Stomach (tissue), 9 donors: Measurements from ENCODE around the gene CYP4F3. TPM values are rescaled to one million over a fixed set of nuclear protein-coding genes. Genes with fewer than 3 reads are reported as not detected.
A peak's percentile ranks its signal among the peaks of the same experiment; 100 is the strongest.
"Not testable (repeated sequence)": the region's sequence is repeated elsewhere in the genome, so short reads cannot be mapped to it uniquely, and the experiment has no call there.

Experiments
- DNase-seq, 2 donors: peaks; one replicate each; pipeline versions ENCODE4 v3.0.0 to v3.0.0-alpha.2; 2013 to 2019
- H3K27ac ChIP-seq, 5 donors: fragments of 200-600 bp in 4 of 5; sonication (generic) in 4 of 5; one replicate each; pipeline ENCODE4 v1.5.1; 2013 to 2019; ENCODE audit warnings: mild to moderate bottlenecking in 1 of 5, moderate library complexity in 1 of 5
- H3K27me3 ChIP-seq, 3 donors: fragments of 200-600 bp; sonication (generic); one replicate each; pipeline ENCODE4 v1.5.1; 2017 to 2019; ENCODE audit warnings: mixed run types in 1 of 3
- H3K36me3 ChIP-seq, 4 donors: fragments of 200-600 bp; sonication (generic); 1 replicate in 3 of 4; 2 replicates in 1 of 4; pipeline ENCODE4 v1.5.1; 2016 to 2019
- H3K4me1 ChIP-seq, 4 donors: fragments of 200-600 bp; sonication (generic); one replicate each; pipeline ENCODE4 v1.5.1; 2016 to 2019
- H3K4me3 ChIP-seq, 4 donors: fragments of 200-600 bp; sonication (generic) in 3 of 4; one replicate each; pipeline ENCODE4 v1.5.1; 2016 to 2019; ENCODE audit warnings: mild to moderate bottlenecking in 1 of 4
- H3K9me3 ChIP-seq, 4 donors: fragments of 200-600 bp; sonication (generic); one replicate each; pipeline ENCODE4 v1.5.1; 2016 to 2019
- EP300 ChIP-seq: sonication (generic); formaldehyde crosslinking; IDR thresholded peaks from one replicate; pipeline ENCODE4 v1.6.1; 2017; ENCODE audit warnings: antibody characterized with exemption
- POLR2A ChIP-seq, 4 donors: fragments of 450-650 bp; IDR thresholded peaks; one replicate each; pipeline ENCODE4 v1.6.1; 2016; ENCODE audit warnings: antibody characterized with exemption in 4 of 4, control low read depth in 2 of 4, mild to moderate bottlenecking in 1 of 4, moderate library complexity in 1 of 4
- POLR2AphosphoS5 ChIP-seq, 3 donors: sonication (generic); formaldehyde crosslinking; IDR thresholded peaks; one replicate each; pipeline ENCODE4 v1.6.1; 2016; ENCODE audit warnings: antibody characterized with exemption in 3 of 3
- WGBS, 5 donors: extraction: QIAGEN DNeasy Blood & Tissue Kit in 3 of 5; methylation state at CpG; one replicate each; pipeline versions ENCODE4 v1.1.5 to v1.1.7; 2013 to 2018; 5-methylcytosine and 5-hydroxymethylcytosine counted together
- intact Hi-C: fragments of 100-400 bp; cut with DNase I; formaldehyde crosslinking; loops from one replicate; pipeline ENCODE4 v1.15.1; 2023; ENCODE audit warnings: low total_unique reads
- polyA plus RNA-seq, 3 donors: library from polyadenylated mRNA; stranded (reverse); fragments of 200-250 nt; gene quantifications; one replicate each; pipeline ENCODE4 v1.2.3, GENCODE V29; 2013
- total RNA-seq, 5 donors: library from RNA; depleted of rRNA; stranded (reverse); fragments of >200 nt; gene quantifications; one replicate each; pipeline versions ENCODE4 v1.1.0 to v1.2.3, GENCODE V29; 2014 to 2016
- TF ChIP-seq, protein P1 (sequence below), 7 experiments: fragments of 450-650 bp in 4 of 7; fragments of 200-600 bp in 3 of 7; sonication (generic) in 3 of 7; IDR thresholded peaks; one replicate each; pipeline ENCODE4 v1.5.1; 2016 to 2019; ENCODE audit warnings: antibody characterized with exemption in 7 of 7, control low read depth in 2 of 7, mild to moderate bottlenecking in 1 of 7
- donor health status: healthy with polysubstance abuse.
- donor health status: Bipolar disorder and iron deficiency.
- donor health status: healthy.

Gene CYP4F3
- total and polyA plus RNA-seq, 8 donors: 0.25 to 100 (median 5.4) TPM

DNA sequence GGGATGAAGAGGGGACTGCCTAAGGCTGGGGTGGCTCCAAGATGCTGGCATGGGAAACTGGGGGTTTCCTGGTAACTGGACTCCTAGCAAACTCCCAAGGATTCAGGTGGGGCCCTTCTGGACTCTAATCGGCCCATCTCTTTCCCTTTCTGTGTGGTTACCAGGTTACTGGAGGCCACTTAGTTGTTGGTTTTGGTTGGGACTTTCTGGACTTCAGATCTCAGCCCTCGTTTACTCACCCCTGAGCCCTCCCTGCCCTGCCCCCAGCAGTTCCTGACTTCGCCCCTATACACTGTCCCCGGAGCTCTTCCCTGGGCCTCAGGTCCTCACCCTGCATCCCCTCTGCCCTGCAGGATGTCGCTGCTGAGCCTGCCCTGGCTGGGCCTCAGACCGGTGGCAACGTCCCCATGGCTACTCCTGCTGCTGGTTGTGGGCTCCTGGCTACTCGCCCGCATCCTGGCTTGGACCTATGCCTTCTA lies 32.5 kb downstream of the CYP4F3 start:
- peak overlapping the region; percentile 12 to 36 (median 20) for H3K4me3 ChIP-seq
- no peak for TF ChIP-seq POLR2A (IDR thresholded peaks at IDR 0.05)
- no peak for TF ChIP-seq EP300
- no peak for TF ChIP-seq POLR2AphosphoS5 (IDR thresholded peaks at IDR 0.05)
- TF ChIP-seq, protein P1, sequence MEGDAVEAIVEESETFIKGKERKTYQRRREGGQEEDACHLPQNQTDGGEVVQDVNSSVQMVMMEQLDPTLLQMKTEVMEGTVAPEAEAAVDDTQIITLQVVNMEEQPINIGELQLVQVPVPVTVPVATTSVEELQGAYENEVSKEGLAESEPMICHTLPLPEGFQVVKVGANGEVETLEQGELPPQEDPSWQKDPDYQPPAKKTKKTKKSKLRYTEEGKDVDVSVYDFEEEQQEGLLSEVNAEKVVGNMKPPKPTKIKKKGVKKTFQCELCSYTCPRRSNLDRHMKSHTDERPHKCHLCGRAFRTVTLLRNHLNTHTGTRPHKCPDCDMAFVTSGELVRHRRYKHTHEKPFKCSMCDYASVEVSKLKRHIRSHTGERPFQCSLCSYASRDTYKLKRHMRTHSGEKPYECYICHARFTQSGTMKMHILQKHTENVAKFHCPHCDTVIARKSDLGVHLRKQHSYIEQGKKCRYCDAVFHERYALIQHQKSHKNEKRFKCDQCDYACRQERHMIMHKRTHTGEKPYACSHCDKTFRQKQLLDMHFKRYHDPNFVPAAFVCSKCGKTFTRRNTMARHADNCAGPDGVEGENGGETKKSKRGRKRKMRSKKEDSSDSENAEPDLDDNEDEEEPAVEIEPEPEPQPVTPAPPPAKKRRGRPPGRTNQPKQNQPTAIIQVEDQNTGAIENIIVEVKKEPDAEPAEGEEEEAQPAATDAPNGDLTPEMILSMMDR (IDR thresholded peaks at IDR 0.05): no peak
- WGBS, 5 donors: 8 to 19% (median 16%) methylated on average over 9 of the region's 9 CpGs
- DNase-seq: peak; percentile 28 to 65
- peak overlapping the region; percentile 55 to 84 (median 74) for H3K27ac ChIP-seq
- intact Hi-C loops: no loop called here
- no peaks in the 10 kb centered on the region for H3K27me3 ChIP-seq
- H3K36me3 ChIP-seq: peaks cover 0 to 2% (median 0%) of the 10 kb centered on the region in 4 donors
- peaks cover 0 to 19% (median 14%) of the 10 kb centered on the region in 4 donors for H3K4me1 ChIP-seq
- H3K9me3 ChIP-seq: no peaks in the 10 kb centered on the region

DNA sequence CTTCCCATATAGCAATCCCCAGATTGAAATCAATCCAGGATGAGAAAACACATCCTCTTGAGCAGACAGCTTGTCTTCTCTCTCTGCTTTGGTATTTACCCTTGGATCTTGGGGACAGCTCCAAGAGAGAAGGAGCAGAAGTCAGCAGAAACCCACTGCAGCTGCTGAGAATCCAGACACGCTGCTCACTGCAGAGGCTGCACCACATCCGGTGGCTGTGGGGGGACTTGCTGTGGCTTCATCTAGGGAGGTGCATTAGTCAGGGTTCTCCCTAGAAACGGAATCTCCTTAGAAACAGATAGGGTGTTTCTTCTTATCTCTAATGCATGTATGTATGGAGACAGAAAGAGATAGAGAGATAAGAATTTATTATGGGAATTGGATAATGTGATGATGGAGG lies 34.9 kb downstream of the CYP4F3 start:
- Histone ChIP-seq H3K36me3 (peaks cover 0 to 16% (median 11%) of the 10 kb centered on the region in 4 donors), H3K4me3 (no peak overlapping the region), H3K27ac (no peak overlapping the region), H3K27me3 (no peaks in the 10 kb centered on the region), H3K4me1 (peaks cover 0 to 19% (median 14%) of the 10 kb centered on the region in 4 donors), H3K9me3 (no peaks in the 10 kb centered on the region)
- DNase-seq: no peak
- intact Hi-C loops: no loop called here
- TF ChIP-seq POLR2AphosphoS5 (IDR thresholded peaks at IDR 0.05) (no peak), EP300 (no peak), POLR2A (IDR thresholded peaks at IDR 0.05) (no peak)
- TF ChIP-seq, protein P1 (IDR thresholded peaks at IDR 0.05): no peak
- WGBS, 5 donors: 17 to 76% (median 37%) methylated on average over 2 to 3 of the region's 3 CpGs

DNA sequence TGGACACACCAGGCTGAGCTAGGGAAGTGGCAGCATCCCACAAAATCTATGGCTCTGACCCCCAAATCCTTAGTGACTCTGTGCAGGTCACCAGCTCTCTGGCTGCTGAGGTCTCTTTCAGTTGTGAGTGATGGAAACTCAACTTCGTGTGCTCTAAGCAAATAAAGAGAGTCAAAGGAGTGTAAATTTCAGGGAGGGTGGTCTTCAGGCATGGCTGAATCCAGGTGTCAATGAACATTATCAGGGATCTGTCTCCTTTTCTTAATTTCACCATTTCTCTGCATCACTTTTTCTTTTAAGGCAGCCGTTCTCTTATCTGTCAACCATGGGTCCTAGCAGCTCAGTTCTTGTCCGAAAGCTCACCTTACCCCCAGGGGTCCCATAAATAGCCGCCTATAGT lies 38.4 kb downstream of the CYP4F3 start:
- Histone ChIP-seq H3K27ac (no peak overlapping the region), H3K4me3 (no peak overlapping the region)
- 14 to 25% (median 18%) methylated on average over 4 of the region's 4 CpGs for WGBS, 5 donors

DNA sequence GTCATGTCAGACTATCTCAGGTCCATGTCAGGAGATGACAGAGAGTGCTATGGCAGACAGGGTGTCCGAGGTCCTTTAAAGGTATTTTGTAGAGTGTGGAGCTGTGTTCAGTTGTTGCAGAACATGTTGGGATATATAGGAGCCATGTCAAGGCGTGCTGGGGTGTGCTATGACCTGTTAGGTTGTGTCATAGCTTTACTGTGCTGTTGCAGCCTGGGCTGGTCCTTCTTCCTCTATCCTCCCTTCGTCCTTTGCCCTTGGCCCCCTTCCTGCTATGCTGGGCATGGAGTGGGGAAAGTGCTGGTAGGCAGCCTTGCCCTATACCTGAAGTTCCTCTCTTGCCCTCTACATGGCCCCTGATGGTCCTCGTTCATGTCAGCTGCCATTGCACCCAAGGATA lies 39.2 kb downstream of the CYP4F3 start:
- intact Hi-C loops, H3K27ac ChIP-seq, DNase-seq, H3K4me1 ChIP-seq, H3K27me3 ChIP-seq, H3K4me3 ChIP-seq, H3K9me3 ChIP-seq: not testable (repeated sequence)
- WGBS, 5 donors: 52 to 68% (median 65%) methylated on average over 4 of the region's 4 CpGs
- H3K36me3 ChIP-seq: peaks cover 0 to 58% (median 46%) of the 10 kb centered on the region in 4 donors

More for the DNA sequence above, 38.4 kb downstream of the CYP4F3 start:
- TF ChIP-seq EP300 (no peak), POLR2A (IDR thresholded peaks at IDR 0.05) (no peak), POLR2AphosphoS5 (IDR thresholded peaks at IDR 0.05) (no peak)
- TF ChIP-seq, protein P1 (IDR thresholded peaks at IDR 0.05): no peak
- DNase-seq: no peak
- intact Hi-C loops: no loop called here
- Histone ChIP-seq H3K4me1 (no peaks in the 10 kb centered on the region), H3K9me3 (no peaks in the 10 kb centered on the region), H3K27me3 (no peaks in the 10 kb centered on the region), H3K36me3 (peaks cover 0 to 50% (median 39%) of the 10 kb centered on the region in 4 donors)
